Activated CD8-positive, alpha-beta memory T cell treated with anti-CD3 and anti-CD28 coated beads, Interleukin-2, amount 50 U/mL, for 24 hours (primary cell): ENCODE data around the gene DPEP1.
"Not testable (repeated sequence)": the region's sequence is repeated elsewhere in the genome, so short reads cannot be mapped to it uniquely, and the experiment has no call there.

ENCODE experiments used
- DNase-seq: peaks from one replicate; pipeline ENCODE4 v3.0.0-alpha.2; 2020; ENCODE audit errors: extremely low read depth

The DPEP1 gene

DNA sequence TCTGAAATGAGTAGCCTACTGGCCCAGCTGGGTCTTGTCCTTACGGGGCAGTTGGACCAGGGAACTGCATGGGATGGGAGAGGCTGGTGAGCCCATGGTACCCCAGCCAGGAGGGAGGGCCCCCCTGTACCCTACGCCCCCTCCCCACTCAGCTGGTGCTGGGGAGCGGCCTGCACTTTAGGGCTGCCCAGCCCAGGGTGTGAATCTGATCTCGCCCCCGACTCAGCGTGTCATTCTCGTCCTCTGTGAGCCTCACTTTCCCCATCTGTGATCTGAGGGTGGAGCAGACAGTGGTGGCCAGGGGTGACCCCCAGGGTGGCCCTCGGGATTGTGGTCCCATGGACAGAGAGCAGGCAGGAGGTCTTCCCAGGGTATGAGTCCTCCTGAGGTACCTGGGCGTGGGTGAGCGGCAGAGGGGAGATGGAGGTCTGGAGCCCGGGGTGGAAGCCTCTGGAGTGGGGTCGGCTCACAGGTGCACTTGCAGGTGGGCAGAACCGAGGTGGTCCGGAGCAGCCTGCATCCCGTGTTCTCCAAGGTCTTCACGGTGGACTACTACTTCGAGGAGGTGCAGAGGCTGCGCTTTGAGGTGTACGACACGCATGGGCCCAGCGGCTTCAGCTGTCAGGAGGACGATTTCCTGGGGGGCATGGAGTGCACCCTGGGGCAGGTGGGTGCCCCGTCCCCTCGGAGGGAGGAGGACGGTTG lies 36.2 kb upstream of the DPEP1 start:
- no peak for DNase-seq

GRCh38 chr16:89579351-89579750 lies 34.1 kb upstream of the DPEP1 start:
- DNase-seq = no peak

- DNase-seq = no peak
Measured at GRCh38 chr16:89581045-89581695, 32.3 kb upstream of the DPEP1 start.

DNA sequence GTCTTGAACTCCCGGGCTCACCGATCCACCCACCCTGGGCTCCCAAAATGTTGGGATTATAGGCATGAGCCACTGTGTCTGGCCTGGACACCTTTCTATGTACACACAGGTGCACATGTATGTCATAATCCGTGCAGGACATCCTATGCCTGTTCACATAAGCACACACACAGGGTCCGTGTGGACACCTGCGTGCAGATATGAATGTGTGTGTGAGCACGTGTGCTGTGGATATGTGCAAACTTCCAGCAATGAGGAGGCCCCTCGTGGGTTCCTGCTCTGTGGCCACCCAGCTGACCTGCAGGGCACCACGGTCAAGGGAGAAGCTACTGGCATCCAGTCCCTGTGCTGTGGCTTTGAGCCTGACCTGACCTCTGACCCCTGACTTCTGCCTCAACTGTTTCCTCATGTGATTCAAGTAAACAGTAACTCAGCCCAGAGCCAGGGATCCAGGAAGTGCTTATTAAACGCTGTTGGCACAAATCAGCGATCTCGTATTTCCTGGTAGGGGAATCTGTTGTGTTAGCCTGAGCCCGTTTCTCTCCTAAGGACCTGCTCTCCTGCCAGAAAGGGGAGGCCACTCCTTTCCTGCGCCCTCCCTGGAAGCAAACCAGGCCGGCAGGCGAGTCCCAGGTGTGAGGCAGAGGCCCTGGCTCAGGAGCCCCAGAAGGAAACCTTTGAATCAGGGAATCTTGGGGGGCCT lies 31.4 kb upstream of the DPEP1 start:
- DNase-seq = no peak

DNA sequence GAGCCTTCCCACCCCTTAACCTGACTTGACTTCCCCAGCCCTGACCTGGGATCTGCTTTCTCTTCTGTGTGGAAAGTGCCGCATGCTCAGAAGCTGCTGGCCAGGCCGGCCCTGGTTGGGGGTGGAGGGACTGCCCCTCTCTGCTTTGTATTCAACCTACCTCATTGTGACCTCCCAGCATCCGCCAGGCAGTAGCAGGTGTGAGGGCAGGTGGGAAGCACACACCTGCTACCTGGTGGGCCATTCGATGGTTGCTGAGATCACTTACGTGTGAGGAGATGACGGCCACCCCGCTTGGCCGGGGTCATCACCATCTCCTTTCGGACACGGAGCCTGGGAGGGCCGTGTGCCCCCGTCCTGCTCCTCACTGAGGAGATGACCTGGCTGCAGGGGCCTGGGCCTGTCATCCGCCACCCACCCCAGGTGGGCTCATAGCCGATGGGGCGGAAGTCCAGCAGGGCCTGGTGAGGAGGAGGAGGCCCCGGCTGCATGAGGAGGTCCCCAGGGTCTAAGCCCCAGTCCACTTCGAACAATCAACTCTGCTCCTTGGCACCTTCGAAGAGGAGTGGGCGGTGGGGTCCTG lies 30.7 kb upstream of the DPEP1 start:
- no peak for DNase-seq

DNA sequence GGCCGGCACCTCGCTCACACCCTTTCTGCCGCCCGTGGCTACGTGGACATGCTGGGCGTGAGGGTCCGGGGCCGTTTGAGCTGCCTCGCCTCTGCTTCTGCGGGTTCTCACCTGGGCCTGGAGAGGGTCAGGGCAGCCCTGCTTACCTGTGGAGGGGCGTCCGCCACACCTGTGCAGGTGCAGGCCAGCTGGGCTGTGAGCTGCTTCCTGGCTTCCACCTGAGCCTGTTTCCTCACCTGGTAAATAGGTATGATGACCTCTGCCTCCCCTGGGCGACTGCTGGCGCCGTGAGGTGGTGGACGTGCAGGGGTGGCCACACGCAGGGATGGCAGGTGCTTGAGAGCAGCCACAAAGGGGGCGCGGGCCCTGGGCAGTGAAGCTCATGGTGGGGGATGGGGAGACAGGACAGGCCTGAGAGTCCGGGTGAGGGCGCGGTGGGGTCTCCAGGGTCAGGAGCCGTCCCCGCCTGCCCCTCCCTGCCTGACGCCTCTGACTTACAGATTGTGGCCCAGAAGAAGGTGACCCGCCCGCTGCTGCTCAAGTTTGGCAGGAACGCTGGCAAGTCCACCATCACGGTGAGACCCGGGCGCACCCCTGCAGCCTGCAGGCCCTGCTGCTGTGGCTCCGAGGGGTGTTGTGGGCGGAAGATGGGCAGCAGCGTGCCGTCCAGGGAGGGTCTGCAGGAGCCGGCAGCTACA lies 30.1 kb upstream of the DPEP1 start:
- no peak for DNase-seq

- no peak for DNase-seq
Measured at GRCh38 chr16:89583895-89584644, 29.4 kb upstream of the DPEP1 start.

DNA sequence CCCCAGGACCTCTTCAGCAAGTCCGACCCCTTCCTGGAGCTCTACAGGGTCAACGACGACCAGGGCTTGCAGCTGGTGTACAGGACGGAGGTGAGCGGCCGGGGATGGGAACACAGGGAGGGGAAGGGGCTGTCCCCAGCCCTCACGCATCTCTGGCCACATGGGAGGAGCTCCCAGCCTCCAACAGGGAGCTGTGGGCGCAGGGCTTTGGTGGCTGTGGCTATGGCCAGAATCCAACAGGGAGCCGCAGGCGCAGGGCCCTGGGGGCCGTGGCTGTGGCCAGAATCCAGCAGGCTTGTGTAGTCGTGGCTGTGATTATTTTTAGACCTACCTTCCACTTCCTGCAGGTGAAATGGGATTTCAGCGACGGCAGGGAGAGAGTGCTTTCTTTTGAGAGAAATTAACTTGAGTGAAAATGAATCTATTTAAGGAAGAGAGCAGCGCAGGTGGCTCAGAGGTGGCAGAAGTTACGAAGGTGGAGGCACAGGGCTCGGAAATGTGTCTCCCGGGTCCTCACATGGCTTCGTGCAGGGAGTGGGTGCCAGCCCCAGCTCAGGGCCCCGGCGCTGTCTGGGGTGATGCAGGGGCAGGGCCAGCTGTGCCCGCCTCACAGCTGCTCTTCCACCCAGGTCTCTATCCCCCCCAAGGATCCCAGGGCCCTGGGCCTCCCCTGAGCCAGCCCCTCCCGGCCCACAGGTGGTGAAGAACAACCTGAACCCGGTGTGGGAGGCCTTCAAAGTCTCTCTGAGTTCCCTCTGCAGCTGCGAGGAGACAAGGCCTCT lies 28.5 kb upstream of the DPEP1 start:
- DNase-seq = no peak

DNA sequence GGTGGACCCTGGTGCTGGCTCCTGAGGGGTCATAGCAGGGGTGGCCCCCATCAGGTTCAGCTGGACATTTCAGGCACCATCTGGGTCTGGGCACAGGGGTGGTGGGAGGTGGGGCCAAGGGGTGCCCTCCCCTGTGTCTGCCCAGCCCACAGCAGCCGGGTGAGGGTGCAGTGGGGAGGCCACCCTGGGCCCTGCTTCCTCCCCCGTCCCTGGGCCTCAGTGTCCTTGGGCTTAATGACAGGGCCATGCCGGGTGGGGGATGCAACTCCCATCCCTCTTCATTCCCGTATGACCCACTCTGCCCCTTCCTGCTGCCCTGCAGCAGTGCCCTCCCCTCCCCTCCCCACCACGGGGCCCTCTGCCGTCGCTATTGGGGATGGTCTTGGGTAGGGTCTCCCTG lies 27.2 kb upstream of the DPEP1 start:
- no peak for DNase-seq

DNA sequence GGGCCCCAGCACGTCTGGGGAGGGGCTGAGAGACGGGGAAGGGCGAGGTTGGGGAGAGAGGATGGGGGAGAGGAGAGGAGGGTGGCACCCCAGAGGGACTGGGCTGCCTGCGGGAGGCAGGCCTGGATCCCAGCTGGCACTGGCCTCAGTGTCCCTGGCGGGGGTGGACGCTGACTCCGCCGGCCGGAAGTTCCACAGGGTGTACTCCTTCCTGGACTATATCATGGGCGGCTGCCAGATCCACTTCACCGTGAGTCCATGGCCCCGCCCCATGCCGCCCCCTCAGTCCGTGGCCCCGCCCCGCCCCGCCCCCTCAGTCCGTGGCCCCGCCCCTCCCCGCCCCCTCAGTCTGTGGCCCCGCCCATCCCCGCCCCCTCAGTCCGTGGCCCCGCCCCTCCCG lies 26.6 kb upstream of the DPEP1 start:
- DNase-seq = no peak

DNA sequence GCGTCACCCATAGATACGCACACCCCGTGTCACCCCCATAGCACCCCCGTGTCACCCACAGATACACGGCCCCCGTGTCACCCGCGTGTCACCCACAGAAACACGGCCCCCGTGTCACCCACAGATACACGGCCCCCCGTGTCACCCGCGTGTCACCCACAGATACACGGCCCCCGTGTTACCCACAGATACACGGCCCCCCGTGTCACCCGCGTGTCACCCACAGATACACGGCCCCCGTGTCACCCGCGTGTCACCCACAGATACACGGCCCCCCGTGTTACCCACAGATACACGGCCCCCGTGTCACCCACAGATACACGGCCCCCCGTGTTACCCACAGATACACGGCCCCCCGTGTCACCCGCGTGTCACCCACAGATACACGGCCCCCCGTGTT lies 25.8 kb upstream of the DPEP1 start:
- DNase-seq = not testable (repeated sequence)

GRCh38 chr16:89588413-89589109 lies 24.9 kb upstream of the DPEP1 start:
- no peak for DNase-seq

DNA sequence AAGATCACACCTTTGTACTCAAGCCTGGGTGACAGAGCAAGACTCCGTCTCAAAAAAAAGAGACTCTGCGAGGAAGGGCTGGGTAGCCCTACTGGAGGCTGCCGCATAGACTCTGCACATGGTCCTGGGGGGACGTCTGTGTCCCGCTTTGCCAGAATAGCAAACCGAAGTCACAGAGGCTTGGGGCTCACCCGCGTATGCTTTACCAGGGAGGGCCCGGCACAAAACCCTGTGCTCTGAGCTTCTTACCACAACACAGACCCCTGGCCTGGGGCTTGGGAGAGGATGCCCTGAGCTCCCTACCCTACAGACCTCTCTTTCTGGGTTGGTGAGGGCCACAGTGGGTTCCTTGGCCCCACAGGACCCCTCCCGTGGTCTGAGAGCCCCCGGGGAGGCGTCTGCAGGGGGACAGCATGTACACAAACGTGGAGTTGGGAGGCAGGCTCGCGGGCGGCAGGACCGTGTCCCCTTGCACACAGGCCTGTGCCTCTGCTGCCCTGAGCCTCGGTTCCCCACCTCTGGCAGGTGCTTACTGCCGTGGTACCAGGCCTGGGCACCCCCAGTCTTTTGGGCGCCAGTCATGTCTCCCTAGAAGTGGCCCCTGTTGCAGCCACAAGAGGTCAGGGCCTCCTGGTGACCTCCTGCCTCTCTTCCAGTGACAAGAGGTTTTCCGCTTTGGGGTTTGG lies 24.1 kb upstream of the DPEP1 start:
- no peak for DNase-seq

- no peak for DNase-seq
Measured at GRCh38 chr16:89593841-89594240, 19.6 kb upstream of the DPEP1 start.

GRCh38 chr16:89595330-89596060 lies 17.9 kb upstream of the DPEP1 start:
- DNase-seq = no peak

DNA sequence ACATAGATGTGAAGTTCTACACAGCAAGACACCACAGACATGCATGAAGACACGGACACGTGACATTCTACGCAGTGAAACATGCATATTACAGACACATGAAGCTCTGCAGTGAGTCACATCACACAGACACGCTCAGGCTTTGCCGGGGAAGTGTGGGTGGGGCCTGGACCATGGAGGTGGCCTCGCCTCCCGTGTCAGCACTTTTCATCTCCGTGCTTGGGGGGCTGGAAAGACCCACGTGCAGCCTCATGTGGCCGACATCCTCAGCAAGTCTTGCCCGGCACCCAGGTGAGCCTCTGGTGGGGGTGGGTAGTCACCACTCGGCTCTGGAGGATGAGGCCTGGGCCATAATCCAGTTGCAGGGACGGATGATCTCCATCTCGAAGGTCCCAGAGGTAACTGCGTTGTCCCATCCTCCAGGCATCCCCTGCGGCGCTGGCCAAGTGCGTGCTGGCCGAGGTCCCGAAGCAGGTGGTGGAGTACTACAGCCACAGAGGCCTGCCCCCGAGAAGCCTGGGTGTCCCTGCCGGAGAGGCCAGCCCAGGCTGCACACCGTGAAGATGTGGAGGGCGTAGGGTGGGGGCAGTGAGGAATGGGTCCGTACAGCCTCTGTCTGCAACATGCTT lies 17.3 kb upstream of the DPEP1 start:
- DNase-seq = no peak

DNA sequence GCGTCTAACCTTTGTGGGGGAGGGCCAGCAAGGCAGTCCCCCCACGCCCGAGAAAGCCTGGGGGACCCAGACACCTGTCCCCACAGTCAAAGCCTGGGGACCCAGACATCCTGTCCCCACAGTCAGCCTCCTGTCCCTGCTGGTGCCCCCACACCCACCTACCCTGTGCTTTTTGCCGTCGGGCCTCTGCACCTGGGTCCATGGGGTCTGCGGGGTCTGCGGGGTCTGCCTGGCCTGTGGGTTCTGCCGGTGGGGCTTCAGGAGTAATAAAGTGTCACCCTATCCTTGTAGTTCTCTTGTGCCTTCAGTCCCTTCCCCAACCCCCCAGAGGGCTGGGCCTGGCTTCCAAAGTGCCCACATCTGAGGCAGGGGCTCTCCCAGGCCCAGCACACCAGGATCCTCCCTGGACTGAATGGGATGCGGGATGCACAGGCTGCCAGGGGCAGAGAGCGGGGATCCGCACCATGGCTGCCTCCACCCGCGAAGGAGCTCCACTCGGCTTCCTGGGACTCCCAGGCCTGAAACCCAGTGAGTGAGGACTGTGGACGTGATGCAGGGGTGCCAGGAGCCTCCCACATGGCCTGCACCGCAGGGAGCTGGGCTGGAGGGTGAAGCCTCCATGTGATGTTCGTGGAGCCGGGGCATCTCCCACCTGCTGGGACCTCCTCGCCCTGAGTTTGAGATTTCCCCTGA lies 16.3 kb upstream of the DPEP1 start:
- DNase-seq = no peak

DNA sequence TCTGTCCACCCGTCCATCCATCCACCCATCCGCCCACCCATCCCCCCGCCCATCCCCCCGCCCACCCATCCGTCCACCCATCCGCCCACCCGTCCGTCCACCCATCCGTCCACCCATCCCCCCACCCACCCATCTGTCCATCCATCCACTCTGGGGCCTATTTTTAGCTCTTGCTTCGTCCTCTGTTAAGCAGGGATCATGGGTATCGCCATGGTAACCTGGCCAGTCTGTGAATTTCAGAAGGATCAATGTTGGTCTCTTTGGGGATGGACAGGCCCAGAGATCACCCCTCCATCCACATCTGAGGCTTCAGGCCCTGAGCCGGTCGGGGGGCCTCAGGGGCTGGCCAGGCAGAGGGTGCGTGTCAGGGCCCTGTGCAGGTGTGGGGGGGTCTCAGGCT lies 15.2 kb upstream of the DPEP1 start:
- no peak for DNase-seq
